T-helper 2 cell (primary cell): Measurements from ENCODE around the gene YBEY.
"Not testable (repeated sequence)": the region's sequence is repeated elsewhere in the genome, so short reads cannot be mapped to it uniquely, and the experiment has no call there.

Experiments used
- DNase-seq, 5 experiments: peaks; one replicate each; pipeline versions ENCODE4 v3.0.0 to v3.0.0-alpha.2; 2012 to 2022

Gene YBEY

DNA sequence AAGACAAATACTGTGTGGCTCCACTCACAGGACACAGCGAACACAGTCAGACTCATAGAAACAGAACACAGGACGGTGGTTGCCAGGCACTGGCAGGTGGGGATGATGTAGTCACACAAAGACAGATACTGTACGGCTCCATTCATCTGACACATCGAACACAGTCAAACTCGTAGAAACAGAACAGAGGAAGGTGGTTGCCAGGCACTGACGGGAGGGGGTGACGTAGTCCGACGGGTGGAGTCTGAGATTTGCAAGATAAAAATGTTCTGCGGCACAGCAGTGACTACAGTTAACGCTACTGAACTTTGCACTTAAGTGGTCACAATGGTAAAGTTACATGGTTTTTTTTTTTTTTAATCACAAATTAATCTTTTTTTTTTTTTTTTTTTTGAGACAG, 18.8 kb downstream of the YBEY start:
- peak in 1 of 5 experiments; percentile 67 for DNase-seq

DNA sequence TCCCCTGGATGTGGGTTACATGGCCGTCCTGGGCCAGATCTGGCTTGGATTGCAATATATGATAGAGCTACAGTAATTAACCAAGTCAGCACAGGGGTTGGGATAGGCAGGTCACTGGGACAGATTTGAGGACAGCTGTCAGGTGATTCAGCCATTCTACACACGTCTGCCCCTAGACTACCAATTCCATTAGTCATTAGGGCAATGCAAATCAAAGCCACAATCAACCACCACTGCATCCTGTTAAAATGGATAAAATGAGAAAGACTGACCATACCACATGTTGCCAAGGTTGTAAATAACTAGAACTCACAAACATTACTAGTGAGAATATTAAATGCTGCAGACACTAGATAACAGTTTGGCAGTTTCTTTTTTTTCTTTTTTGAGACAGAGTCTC, 21.5 kb downstream of the YBEY start:
- no peak for DNase-seq

DNA sequence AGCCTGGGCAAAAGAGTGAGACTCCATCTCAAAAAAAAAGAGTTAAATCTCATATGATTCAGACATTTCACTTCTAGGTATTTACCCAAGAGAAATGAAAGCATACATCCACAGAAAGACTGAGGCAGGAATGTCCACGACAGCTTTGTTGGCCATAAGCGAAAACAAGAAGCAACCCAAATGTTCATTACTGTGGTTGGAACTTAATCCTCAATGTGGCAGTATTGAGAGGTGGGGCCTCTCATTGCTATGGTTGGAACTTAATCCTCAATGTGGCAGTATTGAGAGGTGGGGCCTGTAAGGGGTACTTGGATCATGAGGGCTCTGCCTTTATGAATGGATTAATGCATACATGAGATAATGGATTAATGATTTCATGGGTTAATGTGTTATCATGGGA, 22.3 kb downstream of the YBEY start:
- no peak for DNase-seq

DNA sequence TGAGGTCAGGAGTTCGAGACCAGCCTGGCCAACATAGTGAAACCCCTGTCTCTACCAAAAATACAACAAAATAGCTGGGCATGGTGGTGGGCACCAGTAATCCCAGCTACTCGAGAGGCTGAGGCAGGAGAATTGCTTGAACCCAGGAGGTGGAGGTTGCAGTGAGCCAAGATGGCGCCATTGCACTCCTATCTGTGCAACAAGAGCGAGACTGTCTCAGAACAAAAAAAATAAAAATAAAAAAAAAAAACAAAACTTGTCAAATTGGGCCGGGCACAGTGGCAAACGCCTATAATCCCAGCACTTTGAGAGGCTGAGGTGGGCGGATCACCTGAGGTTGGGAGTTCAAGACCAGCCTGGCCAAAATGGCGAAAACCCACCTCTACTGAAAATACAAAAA, 24.1 kb downstream of the YBEY start:
- DNase-seq, result not testable (repeated sequence)

DNA sequence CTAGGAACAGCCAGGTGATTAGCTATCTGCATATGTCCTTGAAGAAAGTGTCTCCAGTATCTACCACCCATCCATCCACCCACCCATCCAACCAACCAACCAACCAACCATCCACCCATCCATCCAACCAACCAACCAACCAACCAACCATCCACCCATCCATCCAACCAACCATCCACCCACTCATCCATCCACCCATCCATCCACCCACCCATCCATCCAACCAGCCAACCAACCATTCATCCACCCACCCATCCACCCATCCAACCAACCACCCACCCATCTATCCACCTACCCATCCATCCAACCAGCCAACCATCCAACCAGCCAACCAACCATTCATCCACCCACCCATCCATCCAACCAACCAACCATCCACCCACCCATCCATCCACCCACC, 25.4 kb downstream of the YBEY start:
- no peak for DNase-seq

DNA sequence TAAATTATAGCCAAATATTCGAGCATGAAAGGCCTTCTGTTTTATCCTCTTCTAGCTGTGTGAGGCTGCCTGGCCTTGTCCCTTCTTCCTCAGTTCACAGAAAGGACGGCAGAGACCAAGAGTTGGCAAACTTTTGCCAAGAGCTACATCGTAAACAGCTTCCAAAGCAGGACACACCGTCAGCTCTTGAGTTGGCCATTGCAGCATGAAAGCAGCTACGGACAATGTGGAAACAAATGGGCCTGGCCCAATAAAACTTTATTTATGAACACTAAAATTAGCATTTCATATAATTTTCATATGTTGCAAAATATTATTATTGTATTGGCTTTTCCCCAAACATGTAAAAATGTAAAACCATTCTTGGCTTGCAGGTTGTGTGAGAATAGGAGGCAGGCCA, 26.8 kb downstream of the YBEY start:
- DNase-seq, result no peak

DNA sequence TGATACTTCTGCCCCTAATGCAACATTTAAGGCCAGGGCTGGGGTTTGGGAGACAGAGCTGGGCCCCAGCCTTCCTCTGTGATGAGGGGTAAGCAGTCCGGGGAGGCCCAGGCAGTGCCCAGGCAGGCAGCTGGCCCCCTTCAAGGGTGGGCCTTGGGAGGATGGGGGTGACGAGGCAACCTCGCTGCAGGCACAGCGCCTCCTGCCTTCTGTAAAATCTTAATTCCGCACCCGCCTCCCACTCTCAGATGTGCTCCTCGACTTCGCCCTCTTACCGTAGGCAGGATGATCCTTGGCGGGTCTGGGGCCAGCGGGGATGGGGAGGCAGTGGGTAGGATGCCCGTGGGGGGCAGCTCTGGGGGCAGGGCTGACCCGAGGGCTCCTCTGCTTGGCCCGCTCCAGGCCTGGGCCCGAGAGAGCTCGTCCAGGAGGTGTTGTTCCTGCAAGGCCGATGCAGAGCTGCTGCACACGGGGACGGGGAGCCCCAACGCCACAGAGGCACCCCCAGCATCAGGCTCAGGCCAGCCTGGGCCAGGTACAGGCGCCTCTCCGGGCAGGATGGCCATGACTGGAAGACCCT, 28.4 kb downstream of the YBEY start:
- DNase-seq, result no peak

DNA sequence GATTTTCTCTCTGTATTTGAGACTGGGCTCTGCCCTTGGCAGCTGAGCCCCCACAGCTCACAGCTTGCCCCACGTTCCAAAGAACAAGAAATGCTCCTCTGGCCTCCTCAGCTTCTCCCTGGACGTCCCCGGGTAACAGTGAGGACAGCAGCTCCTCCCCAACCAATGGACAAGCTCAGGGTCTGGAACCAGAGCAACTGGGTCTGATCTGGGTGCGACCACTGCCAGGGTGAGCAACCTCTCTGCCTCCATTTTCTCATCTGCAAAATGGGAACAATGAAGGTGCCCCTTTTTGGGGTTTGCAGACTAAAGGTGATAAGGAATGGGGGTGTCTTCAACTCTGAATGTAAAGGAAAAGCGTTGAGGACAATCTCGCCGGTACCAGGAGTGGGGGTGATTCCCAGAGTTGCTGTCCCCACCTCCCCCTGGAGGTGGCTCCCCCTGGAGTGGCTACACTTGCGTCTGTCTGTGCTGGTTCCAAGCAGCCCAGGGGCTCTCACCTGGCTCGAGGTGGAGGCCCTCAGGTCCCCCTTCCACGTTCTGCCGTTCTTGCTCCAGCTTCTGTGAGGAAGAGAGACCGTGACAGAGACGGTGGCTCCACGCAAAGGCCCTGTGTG, 30.7 kb downstream of the YBEY start:
- no peak for DNase-seq

DNA sequence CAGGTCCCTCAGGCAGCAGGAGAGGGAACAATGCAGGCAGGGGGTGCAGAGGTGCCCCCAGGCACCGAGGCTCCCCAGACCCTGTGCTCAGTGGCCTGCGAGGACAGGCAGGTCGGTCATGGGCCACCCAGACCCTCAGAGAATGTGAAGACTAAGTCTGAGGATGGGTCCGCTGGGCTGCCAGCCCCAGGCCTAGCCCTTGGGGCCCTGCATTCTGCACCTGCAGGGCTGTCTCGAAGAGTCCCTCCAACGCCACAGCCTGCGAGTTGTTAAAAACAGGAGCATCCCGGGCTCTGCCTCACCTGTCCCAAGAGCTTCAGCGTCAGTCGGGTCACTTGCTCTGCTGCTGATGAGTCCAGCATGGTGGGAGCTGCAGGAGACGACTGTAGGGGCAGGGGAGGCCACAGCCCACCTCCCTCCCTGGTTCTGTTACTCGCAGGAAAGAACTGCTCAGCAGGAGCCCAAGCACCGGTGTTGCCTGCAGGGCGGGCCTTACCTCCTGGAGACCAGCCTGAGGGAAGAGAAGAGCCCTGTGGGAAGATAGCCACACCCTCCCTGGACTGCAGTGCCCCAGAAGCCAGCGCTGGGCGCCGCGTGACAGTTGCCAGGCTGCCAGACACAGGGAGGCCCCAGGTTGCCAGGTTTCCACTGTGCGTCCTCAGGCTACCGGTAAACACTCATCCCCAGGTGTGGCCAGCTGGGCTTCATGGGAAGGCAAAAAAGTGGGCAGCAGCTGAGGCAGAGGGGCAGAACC, 31.7 kb downstream of the YBEY start:
- no peak for DNase-seq

DNA sequence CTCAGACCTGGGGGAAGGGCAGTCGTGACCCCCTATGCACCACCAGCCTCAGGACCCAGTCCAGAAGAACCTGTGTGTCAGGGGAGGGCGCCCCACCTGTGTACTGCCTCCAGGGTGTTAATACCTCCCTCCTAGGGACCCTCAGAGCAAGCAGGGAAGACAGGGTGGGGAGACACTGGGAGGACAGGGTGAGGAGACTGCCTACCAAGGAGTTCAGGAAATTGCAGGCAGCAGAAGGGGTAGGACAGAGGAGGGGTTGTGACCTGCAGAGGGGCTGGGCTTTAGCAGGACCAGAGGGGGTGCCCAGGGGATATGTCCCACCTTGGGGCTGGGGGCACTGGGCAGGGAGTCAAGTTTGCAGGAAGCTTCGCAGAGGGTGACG, 32.3 kb downstream of the YBEY start:
- DNase-seq, result no peak

DNA sequence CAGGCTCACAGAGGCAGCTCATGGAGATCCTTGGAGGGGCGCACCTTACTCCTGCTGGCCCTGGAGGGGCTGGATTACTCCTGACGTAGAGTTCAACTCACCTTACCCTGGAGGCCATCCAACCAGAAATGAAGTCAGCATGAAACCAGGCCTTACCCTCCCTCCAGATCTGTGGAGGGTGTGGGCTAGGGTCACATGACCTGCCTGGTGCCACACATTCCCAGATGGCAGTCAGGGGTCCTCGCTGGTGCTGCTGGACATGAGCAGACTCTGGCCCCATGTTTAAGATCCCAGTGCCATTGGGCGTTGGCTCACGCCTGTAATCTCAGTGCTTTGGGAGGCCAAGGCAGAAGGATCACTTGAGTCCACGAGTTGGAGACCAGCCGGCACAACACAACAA, 33.0 kb downstream of the YBEY start:
- DNase-seq, result no peak

DNA sequence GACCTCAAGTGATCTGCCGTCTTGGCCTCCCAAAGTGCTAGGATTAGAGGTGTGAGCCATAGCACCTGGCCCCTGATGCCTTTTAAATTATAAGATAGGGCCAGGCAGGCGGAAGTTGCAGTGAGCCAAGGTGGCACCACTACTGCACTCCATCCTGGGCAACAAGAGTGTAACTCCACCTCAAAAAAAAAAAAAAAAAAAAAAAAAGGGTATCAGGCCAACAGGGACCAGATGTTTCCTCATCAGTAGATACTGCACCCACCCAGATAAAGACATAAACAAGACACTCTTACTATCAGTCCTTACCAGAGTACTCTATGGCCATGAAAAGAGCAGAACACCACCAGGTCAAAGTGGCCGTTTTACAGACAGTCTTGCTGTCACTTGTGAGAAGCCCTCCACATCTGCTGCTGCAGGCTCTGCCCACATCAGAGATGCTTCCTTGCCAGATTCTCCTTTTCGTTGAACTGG, 34.2 kb downstream of the YBEY start:
- no peak for DNase-seq

DNA sequence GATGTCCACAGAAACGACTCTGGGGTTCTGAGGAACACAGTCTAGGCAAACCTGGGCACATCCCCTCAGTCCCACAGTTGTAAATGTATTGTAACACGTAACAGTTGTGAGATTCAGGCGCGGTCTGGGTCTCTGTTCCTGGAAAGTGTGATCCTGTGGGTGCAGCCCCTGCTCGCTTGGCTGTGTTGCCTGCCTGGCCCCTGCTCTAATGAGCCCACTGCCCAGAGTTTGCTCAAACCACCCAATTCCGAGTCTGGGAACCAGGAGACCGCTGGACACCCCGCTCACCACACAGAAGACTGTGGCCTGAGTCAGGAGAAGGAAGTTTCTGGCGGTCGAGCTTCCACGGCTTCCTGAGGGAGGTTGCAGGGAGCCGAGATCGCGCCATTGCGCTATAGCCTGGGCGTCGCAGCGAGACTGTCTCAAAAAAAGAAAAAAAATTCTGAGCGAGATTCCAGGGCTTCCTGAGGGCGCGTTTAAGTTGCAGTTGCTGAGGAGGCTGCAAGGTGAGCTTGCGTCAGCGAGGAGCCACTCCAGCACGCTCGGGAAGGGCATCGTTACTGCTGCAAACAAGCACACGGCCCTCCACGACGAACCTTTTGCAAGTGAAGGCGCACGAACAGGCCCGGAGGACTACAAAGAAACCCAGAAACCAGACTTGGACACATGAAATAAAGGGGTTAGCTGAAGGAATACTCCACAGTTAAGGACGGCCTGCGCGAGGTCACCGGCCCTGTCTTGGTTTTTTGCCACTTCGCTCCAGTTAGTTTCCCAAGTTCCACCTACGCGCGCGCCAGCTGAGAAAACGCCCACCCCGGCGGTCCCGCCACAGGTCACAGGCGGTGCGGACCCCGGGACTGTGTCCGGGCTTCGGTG, 36.4 kb downstream of the YBEY start:
- peak in 1 of 5 experiments; percentile 54 for DNase-seq

DNA sequence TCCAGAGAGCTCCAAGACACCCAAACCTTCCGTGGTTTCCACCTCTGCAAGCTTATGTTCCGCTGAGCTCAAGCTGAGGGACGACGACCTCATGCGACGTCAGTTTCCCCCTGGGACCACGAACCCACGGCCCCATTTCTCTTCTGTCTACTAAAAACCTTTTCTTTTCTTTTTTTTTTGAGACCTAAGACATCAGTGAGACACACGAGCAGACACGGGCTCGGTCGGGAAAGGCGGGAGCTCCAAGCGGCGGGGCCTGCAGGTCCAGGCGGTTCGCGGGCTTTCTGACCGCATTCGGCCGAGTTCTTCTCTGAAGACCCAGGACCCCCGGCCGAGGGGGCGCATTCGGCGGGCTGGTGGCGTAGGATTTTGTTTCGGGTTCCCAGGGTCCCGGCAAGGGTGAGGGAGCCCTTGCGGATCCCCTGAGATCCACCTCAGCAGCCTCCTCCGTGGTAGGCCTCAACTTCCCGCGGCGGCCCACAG, 37.1 kb downstream of the YBEY start:
- no peak for DNase-seq

DNA sequence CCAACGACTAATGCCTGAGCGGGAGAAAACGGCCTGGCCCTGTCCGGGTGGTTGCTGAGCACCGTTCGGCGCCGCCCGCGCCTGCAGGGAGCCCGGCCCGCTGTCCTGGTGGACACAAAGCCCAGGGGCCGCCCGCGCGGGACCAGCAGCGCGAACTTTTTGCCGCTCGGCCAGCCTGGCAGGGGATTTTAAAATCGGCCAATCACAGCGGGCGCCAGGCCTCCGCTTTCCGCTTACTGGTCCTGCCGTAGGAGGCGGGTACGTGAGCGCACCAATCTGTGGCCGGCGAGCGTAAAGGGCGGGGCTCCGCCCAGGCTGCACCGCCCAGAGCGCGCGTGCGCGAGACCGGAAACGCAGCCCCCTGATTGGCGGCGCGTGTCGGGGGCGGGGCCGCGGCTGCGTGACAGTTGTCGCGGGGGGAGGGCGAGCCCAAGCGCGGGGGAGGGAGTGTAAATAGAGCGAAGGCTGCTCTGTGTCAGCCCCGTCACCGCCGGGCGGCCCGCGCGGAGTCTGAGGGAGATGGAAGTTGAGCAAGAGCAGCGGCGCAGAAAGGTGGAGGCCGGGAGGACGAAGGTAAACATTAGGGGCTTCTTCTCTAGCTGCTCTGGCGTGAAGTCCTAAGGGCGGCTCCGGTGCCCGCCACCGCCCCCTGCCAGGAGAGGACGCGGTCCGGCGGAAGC, 37.7 kb downstream of the YBEY start, which contains the start of the genes C21orf58 and PCNT:
Gene C21orf58 (minus strand): TSS at position 161 of the 680 bp plus-strand sequence. CDS start 1,132 bp downstream, outside the sequence.
Gene PCNT (plus strand): TSS at position 447 of the 680 bp plus-strand sequence. CDS start 73 bp downstream, at position 520.
- DNase-seq, result peak; percentile 95 to 98 (median 97)

DNA sequence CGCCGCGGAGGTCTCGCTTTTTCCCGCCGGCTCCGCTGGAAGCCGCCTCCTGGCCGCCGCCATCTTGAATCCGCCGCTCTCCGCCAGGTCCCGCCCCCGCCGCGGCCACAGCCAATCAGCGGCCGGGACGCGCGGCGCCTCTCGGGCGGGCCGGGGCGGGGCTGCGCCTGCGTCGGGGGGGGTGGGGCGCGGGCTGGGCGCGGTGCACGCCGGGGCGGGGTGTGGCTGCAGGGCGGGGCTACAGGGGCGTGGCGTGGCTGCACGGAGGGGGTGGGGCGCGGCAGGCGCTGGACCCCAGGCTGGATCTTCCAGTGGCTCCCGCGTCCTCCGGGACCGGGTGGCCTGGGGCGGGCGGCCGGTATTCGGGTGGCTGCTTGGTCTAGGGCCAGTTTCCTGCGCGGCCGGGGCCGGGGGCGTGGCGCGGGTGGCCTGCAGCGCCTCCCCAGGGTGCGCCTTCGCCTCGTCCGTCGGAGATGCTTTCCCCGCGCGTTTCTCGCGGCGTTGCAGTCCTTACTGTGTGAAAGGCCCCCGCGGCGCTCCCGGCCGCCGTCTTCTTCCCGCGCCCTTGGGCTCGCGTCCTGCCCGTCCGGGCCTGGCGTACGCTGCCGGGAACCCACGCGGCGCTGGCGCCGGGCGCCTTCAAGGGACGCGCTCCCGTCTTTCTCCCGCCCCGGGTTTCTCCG, 38.4 kb downstream of the YBEY start:
- peak; percentile 78 to 91 (median 82) for DNase-seq

DNA sequence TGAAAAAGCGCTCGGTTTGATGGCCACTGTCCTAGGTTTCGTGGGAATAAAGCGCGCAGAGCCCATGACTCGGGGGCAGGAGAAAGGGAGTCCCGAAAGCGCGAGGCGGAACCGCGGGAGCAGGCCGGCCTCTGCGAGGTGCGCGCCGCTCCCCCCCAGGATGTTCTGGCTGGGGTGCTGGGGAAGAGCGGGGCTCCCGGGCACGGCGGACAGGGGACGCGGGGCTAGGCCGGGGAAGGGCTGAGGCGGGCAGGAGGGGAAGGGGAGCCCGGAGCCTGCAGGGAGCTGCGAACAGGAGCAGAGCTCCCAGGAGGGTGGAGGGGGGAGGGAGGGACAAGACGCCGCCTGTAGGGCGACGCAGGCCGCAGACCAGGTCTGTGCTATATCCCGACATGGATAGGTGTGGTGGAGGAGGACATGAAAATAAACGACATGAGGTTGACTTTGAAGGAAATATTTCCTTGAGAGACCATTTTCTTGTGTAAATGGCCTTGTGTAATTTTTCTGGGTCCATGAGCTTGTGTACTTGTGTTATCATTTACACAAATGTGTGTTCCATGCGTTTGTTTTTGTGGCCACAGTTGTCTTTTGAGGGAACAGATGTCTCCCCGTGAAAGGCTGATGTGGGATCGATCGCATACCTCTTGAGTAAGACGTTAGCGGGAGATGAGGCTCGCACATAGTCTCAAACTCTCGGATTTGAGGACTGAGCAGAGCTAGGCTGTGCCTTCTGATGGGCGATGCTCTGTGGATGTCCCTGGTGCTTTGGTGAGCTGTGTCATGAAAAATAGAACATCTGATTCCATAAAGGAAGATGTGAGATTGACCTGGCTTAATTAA, 39.2 kb downstream of the YBEY start:
- DNase-seq, result peak in 3 of 5 experiments; percentile 7 to 58 (median 29)

DNA sequence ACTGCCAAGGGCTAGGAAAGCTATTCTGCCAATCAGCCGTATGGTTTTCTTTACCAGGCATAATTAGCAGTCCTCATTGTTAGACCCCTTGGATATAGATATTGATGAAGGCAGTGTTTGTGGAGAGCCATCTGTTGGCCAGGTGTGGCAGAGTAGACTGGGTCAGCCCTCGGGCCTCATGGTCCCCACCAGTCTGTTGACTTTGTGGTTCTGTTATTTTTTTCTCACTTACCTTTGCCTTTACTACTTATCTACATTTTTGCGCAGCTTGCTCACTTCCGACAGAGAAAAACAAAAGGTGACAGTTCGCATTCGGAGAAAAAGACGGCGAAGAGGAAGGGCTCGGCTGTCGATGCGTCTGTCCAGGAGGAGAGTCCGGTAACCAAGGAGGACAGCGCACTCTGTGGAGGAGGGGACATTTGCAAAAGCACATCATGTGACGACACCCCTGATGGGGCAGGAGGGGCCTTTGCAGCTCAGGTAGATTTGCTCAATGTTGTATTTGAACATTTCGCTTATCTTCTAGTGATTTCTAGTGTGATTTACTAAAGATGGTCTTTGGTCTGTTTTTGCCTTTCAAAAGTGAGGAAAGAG, 40.1 kb downstream of the YBEY start:
- no peak for DNase-seq

DNA sequence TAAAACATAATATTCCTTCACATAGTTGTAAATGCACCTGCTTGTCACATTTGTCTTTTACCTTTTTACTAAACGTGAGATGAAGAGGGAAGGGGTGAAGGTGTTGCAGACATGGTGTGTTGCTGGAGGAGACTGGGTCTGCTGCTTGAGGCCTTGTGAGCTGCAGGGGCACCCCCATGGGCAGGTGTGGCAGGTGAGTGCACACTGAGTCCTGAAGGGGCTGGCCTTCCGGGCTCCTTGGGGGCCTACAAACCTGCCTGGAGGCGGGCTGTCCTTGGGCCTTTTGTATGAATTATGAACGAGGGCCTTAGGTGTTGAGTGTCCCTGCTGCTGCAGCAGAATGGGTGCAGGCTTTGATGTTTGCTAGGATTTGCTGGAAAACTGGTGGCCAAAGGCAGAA, 41.6 kb downstream of the YBEY start:
- no peak for DNase-seq

DNA sequence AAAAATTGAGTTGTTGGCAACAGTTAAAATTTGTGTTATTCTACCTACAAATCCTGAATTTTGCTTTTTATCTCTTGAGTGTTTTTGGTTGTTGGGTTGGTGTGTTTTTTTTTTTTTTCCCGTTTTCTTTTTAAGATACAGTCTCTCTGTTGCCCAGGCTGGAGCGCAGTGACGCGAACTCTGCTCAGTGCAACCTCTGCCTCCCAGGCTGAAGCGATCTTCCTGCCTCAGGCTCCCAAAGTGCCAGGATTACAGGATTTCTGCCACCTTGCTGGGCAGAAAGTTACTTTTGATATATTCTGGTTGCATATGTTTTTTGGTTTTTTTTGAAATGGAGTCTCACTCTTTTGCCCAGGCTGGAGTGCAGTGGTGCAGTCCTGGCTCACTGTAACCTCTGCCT, 42.0 kb downstream of the YBEY start:
- DNase-seq, result no peak
